ENCODE results near the gene STOML3.

Gene STOML3

GRCh38 chr13:38960175-38960574 is 30.5 kb downstream of the STOML3 start:
- Mint-ChIP-seq H3K27ac (no peak overlapping the region), H3K4me1 (no peaks in the 10 kb centered on the region), H3K9me3 (peaks cover 20% of the 10 kb centered on the region), H3K27me3 (ENCODE audit: low read depth, poor library complexity) (no peaks in the 10 kb centered on the region), H3K36me3 (ENCODE audit: low read depth) (no peaks in the 10 kb centered on the region), H3K4me3 (no peak overlapping the region)
- no peak for TF ChIP-seq CTCF (IDR thresholded peaks at IDR 0.05)
- no peak for DNase-seq

DNA sequence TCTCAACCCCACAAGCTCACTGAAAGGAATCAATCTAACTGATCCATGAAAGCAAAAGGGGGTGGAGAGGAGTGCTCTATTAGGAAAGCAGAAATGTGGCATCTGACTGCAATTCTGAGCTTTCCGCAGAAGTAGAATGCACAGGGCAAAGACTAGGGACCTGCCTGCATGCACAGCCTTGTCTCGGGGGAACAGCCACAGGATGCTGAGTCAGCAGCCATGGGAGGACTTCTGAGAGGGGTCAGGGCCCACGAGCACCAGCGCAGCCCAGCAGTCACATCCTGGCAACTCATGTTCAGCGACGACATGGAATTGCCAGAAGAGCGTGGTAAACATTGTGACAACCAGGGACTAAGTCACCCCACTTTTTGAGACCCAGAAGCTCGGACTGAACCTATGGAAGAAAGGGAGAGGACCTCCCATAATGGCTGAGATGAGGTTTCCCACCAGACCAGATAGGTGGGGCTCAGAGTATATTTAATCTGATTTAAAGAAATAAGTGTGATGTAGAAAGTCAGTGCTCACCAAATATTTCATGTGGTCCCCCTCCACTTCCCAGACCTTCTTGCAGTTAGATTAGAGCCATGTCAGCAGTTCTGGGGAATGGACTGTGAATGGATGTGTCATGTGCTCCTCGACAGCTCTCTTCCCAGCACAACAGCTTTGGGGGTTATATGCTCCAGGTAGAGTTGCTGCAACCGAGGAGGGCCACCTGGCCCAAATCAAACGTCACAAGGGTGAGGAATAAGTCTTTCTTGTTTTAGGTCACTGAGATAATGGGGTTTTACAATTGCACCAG is 32.6 kb downstream of the STOML3 start:
- Mint-ChIP-seq H3K9me3 (peaks cover 20% of the 10 kb centered on the region), H3K27ac (no peak overlapping the region), H3K36me3 (ENCODE audit: low read depth) (no peaks in the 10 kb centered on the region), H3K4me1 (no peaks in the 10 kb centered on the region), H3K27me3 (ENCODE audit: low read depth, poor library complexity) (no peaks in the 10 kb centered on the region), H3K4me3 (no peak overlapping the region)
- no peak for DNase-seq
- no peak for TF ChIP-seq CTCF (IDR thresholded peaks at IDR 0.05)

DNA sequence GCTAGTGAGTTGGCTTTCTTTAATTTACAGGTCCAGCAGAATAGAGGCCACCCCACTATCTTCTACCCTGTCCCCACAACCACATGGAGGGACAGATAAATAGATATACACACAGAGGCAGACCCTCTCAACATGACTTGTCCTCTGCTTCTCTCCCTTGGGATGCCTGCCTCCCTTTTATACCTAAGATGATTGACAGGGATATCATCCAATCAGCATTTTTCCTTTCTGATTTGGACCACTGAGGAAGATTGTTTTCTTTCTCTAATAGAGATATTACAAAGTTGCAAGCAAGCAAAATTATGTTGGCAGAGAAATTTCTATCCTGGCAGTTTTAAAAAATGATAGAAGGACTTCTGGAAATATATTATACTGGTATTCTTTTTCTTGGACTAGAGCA is 35.8 kb downstream of the STOML3 start:
- peaks cover 10% of the 10 kb centered on the region for H3K27me3 Mint-ChIP-seq (ENCODE audit: low read depth, poor library complexity)
- peaks cover 8% of the 10 kb centered on the region for H3K9me3 Mint-ChIP-seq
- H3K4me1 Mint-ChIP-seq = no peaks in the 10 kb centered on the region
- no peak overlapping the region for H3K27ac Mint-ChIP-seq
- no peaks in the 10 kb centered on the region for H3K36me3 Mint-ChIP-seq (ENCODE audit: low read depth)
- no peak for DNase-seq
- no peak for TF ChIP-seq CTCF (IDR thresholded peaks at IDR 0.05)
- H3K4me3 Mint-ChIP-seq = no peak overlapping the region

GRCh38 chr13:38954291-38954690 is 36.3 kb downstream of the STOML3 start:
- no peak for DNase-seq
- no peak overlapping the region for H3K27ac Mint-ChIP-seq
- peaks cover 10% of the 10 kb centered on the region for H3K27me3 Mint-ChIP-seq (ENCODE audit: low read depth, poor library complexity)
- TF ChIP-seq CTCF (IDR thresholded peaks at IDR 0.05) = no peak
- H3K36me3 Mint-ChIP-seq (ENCODE audit: low read depth) = no peaks in the 10 kb centered on the region
- peaks cover 3% of the 10 kb centered on the region for H3K9me3 Mint-ChIP-seq
- no peaks in the 10 kb centered on the region for H3K4me1 Mint-ChIP-seq
- no peak overlapping the region for H3K4me3 Mint-ChIP-seq

DNA sequence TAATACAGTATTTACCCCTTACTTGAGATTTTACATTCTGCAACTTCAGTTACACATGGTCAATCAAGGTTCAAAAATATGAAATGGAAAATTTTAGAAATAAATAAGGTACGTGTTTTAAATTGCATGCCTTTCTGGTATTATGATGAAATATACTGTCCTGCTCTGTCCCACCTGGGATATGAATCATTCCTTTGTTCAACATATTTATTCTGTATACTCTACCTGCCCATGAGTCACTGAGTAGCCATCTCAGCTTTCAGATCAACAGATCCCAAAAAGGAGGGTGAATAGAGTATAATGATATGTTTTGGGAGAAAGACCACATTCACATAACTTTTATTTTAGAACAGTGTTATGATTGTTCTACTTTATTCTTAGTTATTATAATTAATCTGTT is 37.8 kb downstream of the STOML3 start:
- Mint-ChIP-seq H3K36me3 (ENCODE audit: low read depth) (no peaks in the 10 kb centered on the region), H3K27ac (no peak overlapping the region), H3K9me3 (no peaks in the 10 kb centered on the region), H3K4me3 (no peak overlapping the region), H3K4me1 (no peaks in the 10 kb centered on the region), H3K27me3 (ENCODE audit: low read depth, poor library complexity) (peaks cover 10% of the 10 kb centered on the region)
- no peak for DNase-seq
- TF ChIP-seq CTCF (IDR thresholded peaks at IDR 0.05) = no peak
